Activated effector memory CD4-positive, alpha-beta T cell treated with anti-CD3 and anti-CD28 coated beads, Interleukin-2, amount 50 U/mL, for 16 hours (primary cell): ENCODE measurements around the gene PLA2G6.
"Not testable (repeated sequence)": the region's sequence is repeated elsewhere in the genome, so short reads cannot be mapped to it uniquely, and the experiment has no call there.

Source experiments
- DNase-seq: peaks from one replicate; pipeline ENCODE4 v3.0.0-alpha.2; 2020

PLA2G6 gene

DNA sequence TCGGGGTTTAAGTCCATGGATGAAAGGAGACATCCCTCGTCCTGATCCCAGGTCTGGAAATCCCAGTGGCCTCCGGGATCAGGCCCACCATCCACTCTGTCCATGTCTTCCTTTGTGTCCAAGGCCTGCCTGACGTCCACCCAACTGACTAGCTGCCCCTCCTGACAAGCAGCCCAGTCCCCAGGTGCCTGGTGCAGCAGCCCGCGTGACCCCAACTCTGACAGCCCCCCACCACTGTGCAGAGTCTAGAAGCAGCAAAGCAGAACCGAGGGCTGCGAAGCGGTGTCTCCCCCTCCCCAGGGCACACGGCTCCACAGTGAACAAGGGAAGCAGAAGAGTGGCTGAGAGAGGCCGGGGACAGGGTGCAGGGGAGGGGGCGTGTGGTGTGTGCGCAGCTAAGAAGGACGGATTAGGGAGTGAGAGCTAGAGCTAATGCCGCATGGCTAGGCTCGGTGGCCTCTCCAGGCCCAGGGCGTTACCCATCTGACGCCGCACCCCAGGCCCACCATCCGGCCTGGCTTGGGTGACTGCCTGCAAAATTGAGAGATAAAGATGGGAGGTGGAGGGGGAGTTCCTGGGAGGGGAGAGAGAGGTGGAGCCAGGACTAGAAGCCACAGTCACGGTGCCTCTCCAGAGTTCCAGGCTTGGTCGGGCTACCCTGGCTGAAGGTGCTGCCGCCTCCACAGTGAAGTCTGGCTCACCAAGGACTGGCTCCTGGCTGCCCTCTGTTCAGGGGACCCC is 54.5 kb downstream of the PLA2G6 start:
- DNase-seq: no peak

DNA sequence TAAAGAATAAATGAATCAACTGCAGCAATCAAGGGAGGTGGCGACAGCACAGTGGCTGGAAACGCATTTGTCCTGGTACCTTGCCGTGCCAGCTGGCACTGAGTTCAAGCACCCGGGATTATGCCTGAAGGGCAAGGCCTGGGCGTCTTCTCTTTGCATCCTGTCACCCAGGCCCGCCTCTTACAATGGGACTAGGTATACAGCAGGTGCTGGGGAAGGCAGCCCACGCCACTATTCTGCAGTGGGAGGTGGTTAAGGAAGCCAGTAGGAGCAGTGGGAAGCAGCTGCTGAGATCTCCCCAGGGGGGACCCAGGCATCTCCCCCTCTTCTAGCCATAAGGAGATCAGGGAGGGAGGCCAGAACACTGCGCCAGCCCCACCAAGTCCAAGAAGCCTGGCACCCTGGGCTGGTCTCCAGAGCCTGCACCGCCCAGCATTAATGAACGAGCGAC is 55.9 kb downstream of the PLA2G6 start:
- DNase-seq: no peak

DNA sequence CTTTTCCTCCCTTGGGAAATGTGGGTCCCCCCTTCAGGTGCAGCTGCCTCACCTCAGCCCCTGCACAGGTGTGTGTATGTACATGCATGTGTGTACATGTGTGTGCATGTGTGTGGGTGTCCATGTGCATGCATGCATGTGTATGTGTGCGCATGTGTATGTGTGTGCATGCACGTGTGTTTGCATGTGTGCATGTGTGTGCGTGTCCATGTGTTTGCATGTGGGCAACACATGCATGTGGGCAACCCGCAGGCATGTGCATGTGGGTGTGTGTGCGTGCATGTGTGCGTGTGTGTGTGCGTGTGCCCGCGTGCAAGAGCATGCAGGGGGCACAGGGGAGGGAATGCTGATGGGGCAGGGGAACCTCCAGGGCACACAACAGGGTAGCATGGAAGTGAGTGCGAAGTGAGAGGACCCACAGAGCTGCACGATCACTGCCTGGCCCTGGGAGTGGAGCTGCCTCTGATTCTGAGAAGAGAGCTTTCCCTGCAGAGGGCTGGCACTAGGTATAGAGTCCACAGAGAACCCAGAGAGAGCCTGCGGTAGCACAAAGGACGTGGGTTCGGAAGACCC is 56.5 kb downstream of the PLA2G6 start:
- no peak for DNase-seq

DNA sequence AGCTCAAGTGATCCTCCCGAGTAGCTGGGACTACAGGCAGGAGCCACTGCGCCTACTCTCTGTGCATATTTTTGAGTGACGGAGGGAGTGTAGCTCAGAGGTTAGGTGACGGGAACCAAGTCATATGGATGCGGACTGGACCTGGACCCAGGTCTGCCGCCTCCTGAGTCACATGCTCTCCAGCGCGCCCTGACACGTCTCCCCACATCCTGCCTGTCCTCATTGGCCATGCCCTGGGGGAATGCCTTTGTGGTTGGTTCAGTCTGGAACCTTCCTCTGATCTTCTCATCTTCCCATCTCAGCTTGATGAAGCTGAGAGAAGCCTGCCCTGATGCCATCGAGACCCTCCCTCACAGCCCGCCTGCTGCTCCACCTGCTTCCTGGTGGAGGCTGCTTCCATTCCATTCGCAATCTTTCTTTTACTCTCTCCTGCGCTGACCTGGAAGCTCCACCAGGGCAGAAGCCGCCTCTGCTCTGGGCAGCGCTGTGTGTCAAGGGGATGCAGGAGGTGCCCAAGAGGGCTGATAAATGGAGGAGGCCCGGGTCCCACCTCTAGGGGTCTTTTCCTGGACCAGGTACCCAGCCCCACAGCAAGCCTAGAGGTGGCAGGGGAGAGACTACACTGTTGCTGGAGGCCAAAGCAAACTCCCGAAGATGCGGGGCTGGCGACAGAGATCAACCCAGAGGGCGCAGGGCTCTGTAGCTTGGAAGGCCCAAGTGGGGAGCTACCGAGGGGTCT is 57.2 kb downstream of the PLA2G6 start:
- DNase-seq: no peak

DNA sequence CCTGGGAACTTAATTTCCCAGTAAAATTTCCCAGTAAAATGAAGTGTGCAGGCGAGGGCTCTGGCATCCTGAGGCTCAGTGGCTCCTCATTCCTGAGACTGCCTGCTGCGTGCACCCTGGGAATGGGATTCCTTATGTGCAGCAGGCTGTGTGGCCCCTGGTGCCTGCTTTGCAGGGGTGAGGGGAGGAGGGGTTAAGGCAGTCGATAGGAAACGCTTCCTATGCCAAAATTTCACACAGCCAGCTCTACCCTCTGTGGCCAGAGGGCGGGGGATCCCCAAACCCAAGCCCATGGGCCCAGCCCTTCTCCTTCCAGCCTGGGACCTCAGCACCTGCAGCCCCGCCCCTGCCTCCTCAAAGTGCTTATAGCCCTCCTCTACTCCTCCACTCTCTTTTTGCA is 59.0 kb downstream of the PLA2G6 start:
- DNase-seq: no peak

DNA sequence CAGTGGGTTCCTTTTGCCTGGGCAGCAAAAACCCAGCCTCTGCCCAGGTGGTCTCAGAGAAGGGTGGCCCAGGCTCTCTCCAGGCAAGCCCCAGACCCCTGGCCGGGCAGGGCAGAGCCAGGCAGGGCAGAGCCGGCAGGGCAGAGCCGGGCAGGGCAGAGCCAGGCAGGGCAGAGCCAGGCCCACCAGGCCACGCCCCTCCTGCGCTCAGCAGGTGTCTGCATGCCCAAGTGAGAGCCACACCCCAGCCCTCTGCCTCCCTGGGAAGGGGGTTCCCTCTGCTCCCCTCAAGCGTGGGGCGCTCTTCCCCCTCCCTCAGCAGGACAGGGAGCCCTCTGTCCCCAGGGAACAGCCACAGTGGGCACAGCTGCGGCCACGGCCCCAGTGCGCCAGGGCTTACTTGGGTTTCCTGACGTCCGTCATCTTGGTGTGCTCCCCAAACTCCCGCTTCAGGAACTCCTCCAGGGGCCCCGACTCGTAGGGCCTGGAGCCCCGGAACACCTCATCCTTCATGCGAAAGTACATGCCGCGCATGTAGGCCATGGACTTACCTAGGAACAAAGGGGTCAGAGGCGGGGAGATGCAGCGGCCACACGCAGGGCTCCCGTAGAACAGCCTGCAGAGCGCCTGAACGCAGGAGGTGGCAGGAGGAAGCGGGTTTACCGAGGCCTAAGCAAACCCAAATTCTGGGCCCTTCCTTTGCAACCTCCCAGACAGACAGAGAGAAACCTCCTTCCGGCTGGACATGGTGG is 61.1 kb downstream of the PLA2G6 start:
- DNase-seq: no peak

DNA sequence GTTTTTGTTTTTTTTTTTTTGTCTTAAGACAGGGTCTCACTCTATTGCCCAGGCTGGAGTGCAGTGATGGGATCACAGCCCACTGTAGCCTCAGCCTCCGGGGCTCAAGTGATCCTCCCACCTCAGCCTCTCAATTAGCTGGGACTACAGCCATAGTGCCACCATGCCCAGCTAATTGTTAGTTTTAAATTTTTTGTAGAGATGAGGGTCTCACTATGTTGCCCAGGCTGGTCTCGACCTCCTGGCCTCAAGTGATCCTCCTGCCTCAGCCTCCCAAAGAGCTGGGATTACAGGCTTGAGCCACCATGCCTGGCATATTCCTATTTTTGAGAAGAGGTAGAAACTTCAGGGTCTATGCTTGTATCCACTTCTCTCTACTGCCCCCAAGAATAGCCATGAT is 62.9 kb downstream of the PLA2G6 start:
- DNase-seq: not testable (repeated sequence)

DNA sequence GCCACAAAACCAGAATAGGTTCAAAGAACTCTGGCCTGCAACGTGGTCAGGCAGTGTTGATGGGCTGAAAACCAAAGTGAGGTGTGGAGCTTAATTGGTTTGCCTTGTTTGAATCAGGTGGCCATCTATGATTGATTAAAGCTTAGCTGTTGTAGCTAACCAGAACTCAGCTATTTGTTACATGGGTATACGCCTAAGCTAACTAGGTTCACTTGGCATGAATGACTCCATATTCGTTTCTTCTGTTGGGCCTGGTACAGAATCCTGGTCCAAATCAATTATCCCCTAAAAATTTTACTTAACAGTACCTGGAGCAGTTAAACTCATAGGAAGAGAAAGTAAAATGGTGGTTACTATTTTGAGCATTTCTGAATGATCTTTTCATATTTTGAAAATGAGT is 63.4 kb downstream of the PLA2G6 start:
- DNase-seq: no peak

DNA sequence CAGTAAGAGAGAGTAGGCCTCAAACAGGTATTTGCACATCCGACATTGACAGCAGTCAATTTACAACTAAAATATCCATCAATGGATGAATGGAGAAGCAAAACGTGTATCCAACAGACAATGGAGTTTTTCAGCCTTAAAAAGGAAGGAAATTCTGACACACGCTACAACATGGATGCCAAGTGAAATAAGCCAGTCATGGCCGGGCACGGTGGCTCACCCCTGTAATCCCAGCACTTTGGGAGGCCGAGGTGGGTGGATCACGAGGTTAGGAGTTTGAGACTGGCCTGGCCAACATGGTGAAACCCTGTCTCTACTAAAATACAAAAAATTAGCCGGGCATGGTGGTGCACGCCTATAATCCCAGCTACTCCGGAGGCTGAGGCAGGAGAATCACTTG is 64.1 kb downstream of the PLA2G6 start:
- not testable (repeated sequence) for DNase-seq

DNA sequence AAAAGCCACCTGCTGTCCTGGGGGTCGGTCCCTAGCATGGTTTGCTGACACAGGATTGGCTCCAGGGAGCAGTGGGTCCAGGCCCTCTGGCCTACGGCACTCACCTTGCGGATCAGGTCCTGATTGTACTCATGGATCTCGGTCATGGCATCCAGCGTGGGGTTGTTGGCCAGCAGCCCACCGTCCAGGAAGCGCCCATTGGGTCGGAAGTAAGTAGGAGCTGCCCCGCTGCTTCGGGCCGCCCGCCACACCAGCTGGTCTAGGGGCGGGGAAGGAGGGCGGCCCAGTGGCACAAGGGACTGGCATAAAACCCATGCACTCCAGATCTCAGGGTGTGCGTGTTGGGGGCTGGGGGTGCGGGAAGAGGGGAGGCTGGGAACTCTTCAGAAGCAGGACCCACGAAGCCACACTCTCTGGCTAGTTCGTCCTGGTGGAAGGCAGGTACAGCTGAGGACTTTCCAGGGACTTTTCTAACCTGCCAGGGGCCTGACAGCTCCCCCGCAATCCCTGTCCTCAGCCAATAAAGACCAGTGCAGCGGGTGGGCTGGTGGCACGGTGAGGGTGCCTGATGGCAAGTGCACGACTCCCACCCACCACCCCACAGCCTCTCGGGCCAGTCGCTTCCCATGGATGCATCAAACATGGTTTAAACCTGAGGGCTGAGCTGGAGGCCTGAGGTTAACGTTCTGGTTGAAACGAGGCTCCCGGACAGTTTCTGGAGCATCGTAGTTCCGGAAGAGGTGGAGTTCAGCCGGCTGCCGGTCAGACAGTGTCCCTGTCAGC is 66.0 kb downstream of the PLA2G6 start:
- DNase-seq: no peak

DNA sequence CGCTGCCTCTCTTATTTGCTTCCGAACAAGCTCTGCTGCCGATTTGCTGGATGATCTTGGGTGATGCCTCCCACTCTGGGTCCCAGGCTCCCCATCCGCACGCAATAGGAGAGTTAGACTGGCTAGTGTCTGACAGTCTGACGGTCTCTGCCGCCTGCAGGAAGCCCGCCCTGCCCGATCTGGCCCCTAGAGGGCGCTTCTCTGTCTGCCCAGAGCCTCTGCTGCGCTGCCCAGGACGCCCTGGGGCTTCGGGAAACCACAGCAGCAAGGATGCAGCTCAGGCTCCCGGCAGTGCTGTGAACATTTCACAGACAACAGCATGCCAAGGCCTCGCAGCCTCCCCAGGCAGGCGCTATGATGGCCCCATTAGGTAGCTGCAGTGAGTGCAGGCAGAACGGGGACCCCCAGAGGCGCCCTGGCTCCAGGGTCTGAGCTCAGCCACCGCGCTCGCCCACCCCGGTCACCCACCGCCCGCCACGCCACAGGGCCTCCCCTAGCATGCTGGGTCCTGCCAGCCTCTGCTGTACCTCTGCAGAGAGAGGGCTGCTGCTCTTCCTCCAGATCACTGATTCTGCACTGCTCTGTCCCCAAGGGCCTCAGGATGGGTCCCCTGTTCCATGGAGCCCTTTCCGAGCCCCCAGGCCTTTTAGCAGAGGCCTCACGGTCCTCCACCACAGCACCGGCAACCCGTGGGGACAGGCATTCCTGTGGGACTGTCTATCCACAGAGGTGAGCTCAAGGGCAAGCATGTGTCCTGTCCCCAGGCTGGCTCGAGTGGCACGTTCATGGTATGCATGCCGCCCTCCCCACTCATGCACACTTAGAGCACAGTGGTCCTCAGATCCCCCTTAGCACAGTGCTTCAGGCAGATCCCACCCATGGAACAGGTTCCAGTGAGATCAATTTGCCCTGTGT is 66.9 kb downstream of the PLA2G6 start:
- peak; percentile 91 for DNase-seq

DNA sequence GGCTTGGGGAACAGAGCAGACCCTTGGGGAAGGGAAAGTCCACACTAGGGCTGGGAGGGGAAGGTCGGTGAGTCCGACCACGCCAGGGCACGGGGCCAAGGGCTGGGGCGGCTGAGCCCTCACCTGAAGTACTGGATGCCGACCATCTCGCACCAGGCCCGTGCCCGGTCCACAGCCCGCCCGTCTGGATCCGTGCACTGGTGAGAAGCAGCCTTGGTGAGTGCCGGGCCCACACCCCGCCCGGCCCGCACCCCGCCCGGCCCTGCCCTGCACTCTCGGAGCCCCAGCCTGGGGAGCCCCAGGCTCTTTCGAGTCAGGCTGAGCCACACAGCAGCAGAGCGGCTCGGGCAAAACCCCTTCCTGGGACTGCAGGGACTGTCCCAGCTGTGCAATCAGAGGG is 69.2 kb downstream of the PLA2G6 start:
- no peak for DNase-seq

DNA sequence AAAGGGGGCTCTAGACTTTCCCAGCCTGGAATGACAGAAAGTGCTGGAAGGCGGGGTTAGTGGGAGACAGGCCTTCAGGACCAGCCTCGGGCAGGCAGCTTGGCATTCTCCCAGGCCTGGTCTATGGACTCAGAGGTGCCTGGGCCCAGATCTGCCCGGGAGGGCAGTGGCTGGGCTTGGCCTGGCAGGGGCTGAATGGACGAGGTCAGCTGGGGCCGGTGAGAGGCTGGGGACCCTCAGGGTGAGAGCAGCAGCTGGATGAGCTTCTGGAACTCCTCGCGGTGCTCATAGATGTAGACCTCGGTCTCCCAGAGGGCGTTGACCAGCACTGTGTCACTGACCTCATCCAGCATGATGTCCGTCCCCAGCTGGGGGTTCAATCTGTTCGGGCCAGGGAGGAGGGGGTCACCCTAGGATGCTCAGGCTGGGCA is 69.7 kb downstream of the PLA2G6 start:
- no peak for DNase-seq

DNA sequence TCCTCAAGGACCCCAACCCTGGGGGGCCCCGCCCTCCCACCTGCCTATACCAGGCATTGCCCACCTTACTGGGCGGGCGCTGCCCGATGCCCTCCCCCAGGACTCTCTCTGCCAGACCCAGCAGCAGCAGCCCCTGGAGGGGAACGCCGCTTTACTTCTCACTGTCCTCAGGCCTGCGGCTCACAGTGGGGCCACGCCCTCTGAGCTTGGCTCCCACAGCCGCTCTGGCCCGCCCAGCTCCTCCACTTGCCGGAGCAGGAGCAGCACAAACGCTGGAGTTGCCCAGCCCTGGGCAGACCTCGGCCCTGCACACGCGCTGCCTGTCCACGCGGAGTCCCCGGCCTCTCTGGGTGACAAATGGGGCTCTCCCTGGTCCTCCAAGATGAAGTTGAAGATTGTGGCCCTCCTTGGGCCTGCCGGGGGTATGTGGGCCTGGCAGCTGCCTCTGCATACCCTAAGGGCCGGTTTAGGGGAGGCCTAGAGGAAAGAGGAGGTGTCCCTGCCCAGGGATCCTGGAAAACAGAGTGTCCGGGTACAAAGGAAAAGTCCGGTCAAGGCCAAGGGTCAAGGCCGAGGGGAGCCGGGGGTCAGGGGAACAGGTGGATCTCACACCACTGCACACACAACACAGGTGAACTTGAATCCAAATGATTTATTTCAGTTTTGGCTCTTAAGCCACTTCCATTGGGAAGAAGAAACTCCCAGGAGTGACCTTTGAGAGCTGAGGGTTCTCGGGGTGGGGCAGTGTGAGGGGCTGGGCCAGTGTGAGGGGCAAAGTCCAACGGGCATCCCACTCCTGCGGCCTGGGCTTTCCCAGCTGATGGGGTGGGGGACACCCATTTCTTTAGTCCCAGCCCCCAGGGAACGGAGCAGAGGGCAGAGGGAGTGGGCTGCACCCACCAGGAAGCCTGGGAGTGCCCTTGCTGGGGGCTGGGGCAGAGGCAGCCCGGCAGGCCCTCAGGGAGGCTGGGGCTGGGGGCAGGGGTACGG is 70.5 kb downstream of the PLA2G6 start:
- DNase-seq: no peak

DNA sequence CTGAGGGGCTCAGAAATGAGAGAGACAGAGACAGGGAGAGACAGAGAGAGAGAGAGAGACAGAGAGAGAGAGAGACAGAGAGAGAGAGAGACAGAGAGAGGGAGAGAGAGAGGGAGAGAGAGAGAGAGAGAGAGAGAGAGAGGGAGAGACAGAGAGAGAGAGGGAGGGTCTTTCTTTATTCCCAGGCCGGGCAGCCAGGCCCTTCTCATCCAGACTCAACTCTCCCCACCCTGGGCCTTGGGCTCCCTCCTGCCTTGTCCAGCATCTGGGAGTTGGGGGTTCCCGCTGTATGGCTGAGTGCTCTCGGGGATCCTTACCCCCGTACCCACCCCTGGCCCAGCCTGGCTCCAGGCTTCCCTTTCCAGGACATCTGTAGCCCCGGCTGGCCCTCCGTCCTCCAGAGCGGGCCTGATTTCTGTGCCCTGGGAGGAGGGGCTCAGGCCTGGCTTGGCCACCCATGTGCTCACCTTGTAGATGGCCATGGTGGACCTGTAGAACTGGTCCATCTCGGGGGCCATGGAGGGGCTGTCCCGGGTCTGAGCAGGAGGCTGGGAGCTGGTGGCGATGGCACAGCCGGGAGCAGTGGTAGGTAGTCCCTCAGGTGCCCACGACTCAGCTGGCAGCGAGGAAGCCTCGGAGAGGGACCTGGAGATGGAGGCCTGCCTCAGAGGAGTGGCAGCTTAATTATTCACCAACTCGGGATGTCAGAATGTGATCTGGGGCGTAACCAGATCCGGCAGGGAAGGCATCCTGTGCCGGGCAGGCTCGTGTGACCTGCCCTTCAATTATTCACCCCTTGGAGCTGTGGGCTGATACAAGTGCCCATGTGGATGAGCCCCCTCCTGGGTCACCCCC is 71.4 kb downstream of the PLA2G6 start, which contains the start of gene BAIAP2L2:
BAIAP2L2 (minus strand) TSS at position 677 of the 855 bp plus-strand sequence; CDS start at position 518, 159 bp downstream.
- DNase-seq: no peak

DNA sequence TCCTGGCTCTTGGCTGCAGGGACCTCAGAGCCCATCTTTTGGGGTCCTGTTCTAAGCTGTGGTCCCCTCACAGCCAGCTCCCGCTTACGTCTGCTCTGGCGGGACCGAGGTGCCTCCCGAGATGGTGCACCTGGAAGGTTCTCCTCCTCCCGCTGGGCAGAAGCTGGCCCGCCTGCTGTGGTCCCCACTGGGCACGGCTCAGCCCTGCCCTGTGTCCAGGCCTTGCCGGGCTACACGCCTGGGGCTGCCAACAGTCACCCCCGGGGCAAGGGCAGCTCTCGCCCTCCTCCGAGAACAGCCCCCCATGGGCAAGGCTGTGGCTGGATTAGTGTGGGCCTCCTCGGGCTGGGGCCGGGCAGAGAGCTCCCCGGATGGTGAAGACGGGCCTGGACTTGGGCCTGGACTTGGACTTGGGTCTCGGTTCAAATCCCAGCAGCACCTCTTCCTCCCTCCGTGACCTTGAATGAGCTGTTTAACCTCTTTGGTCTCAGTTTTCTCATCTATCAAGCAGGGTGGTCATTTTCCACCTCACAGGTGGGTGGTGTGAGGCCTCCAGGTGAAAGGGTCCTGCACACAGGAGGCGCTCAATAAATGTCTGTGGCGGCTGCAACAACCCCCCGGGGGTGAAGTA is 72.1 kb downstream of the PLA2G6 start:
- DNase-seq: no peak

DNA sequence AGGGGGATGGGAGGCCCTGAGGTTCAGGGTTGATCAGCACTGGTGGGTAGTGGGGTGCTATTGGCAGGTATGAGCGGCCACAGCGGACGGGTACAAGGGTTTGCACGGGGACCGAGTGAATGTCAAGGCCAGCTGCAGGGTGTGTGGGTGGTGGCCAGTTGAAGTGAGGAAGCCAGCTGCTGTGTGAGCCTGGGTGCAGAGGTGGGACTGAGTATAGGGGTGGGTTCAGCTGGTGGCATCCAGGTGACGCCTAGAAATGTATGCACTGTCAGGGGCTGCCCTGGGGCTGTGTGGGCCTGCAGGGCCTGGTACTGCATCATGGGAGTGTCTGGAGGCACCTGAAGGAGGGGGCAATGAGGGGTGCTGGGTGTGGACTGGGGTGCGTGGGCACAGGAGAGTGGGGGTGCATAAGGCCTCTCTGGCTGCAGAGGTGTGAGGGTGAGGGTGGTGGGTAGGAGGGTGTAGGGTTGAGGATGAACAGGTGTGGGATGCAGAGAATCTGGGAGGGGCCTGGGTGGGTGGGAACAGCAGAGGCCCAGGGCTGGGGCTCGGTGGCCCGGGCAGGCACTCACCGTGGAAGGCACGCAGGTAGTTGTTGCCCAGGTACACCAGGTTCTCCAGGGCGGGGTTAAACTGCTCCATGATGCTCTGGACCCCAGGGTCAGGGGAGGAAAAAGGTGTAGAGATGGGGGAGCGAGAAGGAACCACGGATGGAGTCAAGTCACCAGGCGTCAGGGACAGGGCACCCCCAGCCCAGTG is 72.9 kb downstream of the PLA2G6 start:
- no peak for DNase-seq
